ENCODE measurements around the gene TMEM87B. TPM values are rescaled to one million over a fixed set of nuclear protein-coding genes. Genes with fewer than 3 reads are reported as not detected.
"Not testable (repeated sequence)": the region's sequence is repeated elsewhere in the genome, so short reads cannot be mapped to it uniquely, and the experiment has no call there.

Gene TMEM87B
- total RNA-seq, 1 donor from 2014 or later, result 22.2 TPM

- DNase-seq, result peak; percentile 16
Observed at GRCh38 chr2:112121682-112122254, 66.7 kb downstream of the TMEM87B start.

- DNase-seq, result no peak
Observed at GRCh38 chr2:112129060-112129459, 74.0 kb downstream of the TMEM87B start.

- DNase-seq, result no peak
Observed at GRCh38 chr2:112133344-112133743, 78.3 kb downstream of the TMEM87B start.

GRCh38 chr2:112134120-112134519 is 79.1 kb downstream of the TMEM87B start:
- DNase-seq, result no peak

GRCh38 chr2:112136096-112136495 is 81.0 kb downstream of the TMEM87B start:
- no peak for DNase-seq

- DNase-seq, result no peak
Observed at GRCh38 chr2:112137516-112138158, 82.6 kb downstream of the TMEM87B start.

GRCh38 chr2:112138159-112139032 is 83.3 kb downstream of the TMEM87B start, which contains the start of gene FBLN7:
Gene FBLN7 (plus strand): TSS chr2:112138385. CDS start chr2:112138656, 271 bp downstream.
- DNase-seq, result peak; percentile 5

- DNase-seq, result not testable (repeated sequence)
Observed at GRCh38 chr2:112139033-112139614, 84.1 kb downstream of the TMEM87B start.

GRCh38 chr2:112139661-112140204 is 84.7 kb downstream of the TMEM87B start:
- not testable (repeated sequence) for DNase-seq

GRCh38 chr2:112140205-112140802 is 85.2 kb downstream of the TMEM87B start:
- DNase-seq, result no peak

GRCh38 chr2:112140899-112141625 is 86.0 kb downstream of the TMEM87B start:
- no peak for DNase-seq

- DNase-seq, result no peak
Observed at GRCh38 chr2:112141626-112142007, 86.5 kb downstream of the TMEM87B start.

GRCh38 chr2:112142525-112143078 is 87.5 kb downstream of the TMEM87B start:
- no peak for DNase-seq

GRCh38 chr2:112143150-112143549 is 88.1 kb downstream of the TMEM87B start:
- DNase-seq, result no peak

- no peak for DNase-seq
Observed at GRCh38 chr2:112144966-112145365, 89.9 kb downstream of the TMEM87B start.

- no peak for DNase-seq
Observed at GRCh38 chr2:112147382-112148168, 92.5 kb downstream of the TMEM87B start.

- DNase-seq, result no peak
Observed at GRCh38 chr2:112148477-112148876, 93.4 kb downstream of the TMEM87B start.

- no peak for DNase-seq
Observed at GRCh38 chr2:112149194-112149593, 94.1 kb downstream of the TMEM87B start.

GRCh38 chr2:112149866-112150435 is 94.9 kb downstream of the TMEM87B start:
- DNase-seq, result no peak

- peak; percentile 4 for DNase-seq
Observed at GRCh38 chr2:112150447-112150846, 95.4 kb downstream of the TMEM87B start.

Data from skin of body (tissue), 2 donors.